ENCODE measurements around the gene MTUS2. TPM values are rescaled to one million over a fixed set of nuclear protein-coding genes. Genes with fewer than 3 reads are reported as not detected.

Gene MTUS2
- total and polyA plus RNA-seq, 2 of the 8 experiments (the other 6 are each of a cell fraction or from before 2014, with no cell fraction given) = 0.18 to 0.80 TPM

GRCh38 chr13:28918030-28918429 lies 97.9 kb downstream of the MTUS2 start:
- no peak overlapping the region for H3K9ac ChIP-seq (replicated peaks in 1 of 4; ENCODE audit: extremely low read depth in 1 of 4, low read depth in 3 of 4, low read length in 3 of 4)
- H3K4me2 ChIP-seq (ENCODE audit: insufficient read depth in 1 of 2, low read depth in 2 of 2, low read length in 2 of 2) = no peak overlapping the region
- no peak overlapping the region for H3K18ac ChIP-seq (ENCODE audit: extremely low read depth, low read length)
- WGBS, 2 experiments (ENCODE audit: extremely low coverage in 1 of 2, insufficient coverage in 1 of 2, insufficient read length in 1 of 2, insufficient replicate concordance in 2 of 2, low coverage in 1 of 2, low lambda C conversion rate in 2 of 2, missing lambda C conversion rate in 1 of 2) = 90% methylated on average over 2 of the region's 2 CpGs; no CpG with 5 or more reads in 1 of the 2 experiments
- H3K23me2 ChIP-seq (ENCODE audit: low read depth, low read length) = no peaks in the 10 kb centered on the region
- CTCF ChIA-PET (ENCODE audit: partially characterized antibody) = no interaction called here
- H2BK15ac ChIP-seq (ENCODE audit: low read length) = no peak overlapping the region
- POLR2A ChIA-PET (ENCODE audit: partially characterized antibody) = no interaction called here
- no peak overlapping the region for H3K14ac ChIP-seq (ENCODE audit: insufficient read length)
- H3K56ac ChIP-seq (replicated peaks; ENCODE audit: insufficient read length, low read depth, low read length) = no peak overlapping the region
- no peak overlapping the region for H4K5ac ChIP-seq (ENCODE audit: insufficient read length, low read depth, low read length)
- H2BK5ac ChIP-seq (ENCODE audit: low read depth, low read length) = no peak overlapping the region
- no peaks in the 10 kb centered on the region for H3K4me1 ChIP-seq (replicated peaks in 1 of 4; ENCODE audit: control insufficient read depth in 3 of 4, insufficient read depth in 4 of 4, low read length in 3 of 4)
- no peak for FAIRE-seq
- no peak for DNase-seq (ENCODE audit: low read depth in 1 of 2, low spot score in 2 of 2)
- no peak overlapping the region for H2BK20ac ChIP-seq (ENCODE audit: low read length)
- no peak overlapping the region for H2BK120ac ChIP-seq (replicated peaks; ENCODE audit: low read depth, low read length)
- H3K79me2 ChIP-seq (ENCODE audit: control insufficient read depth in 1 of 2, insufficient read depth in 2 of 2, low read length in 2 of 2) = no peaks in the 10 kb centered on the region
- H2AK5ac ChIP-seq (ENCODE audit: low read depth, low read length) = no peak overlapping the region
- H4K91ac ChIP-seq (replicated peaks; ENCODE audit: insufficient read length, low read length) = no peak overlapping the region
- no peak overlapping the region for H2BK12ac ChIP-seq (ENCODE audit: low read depth, low read length)
- H2AFZ ChIP-seq (ENCODE audit: low read length) = no peak overlapping the region
- H3K4ac ChIP-seq (replicated peaks; ENCODE audit: insufficient read length, low read depth, low read length) = no peak overlapping the region
- no peaks in the 10 kb centered on the region for H3K9me3 ChIP-seq (ENCODE audit: insufficient read depth in 2 of 2, low read depth in 1 of 2, low read length in 1 of 2)
- H3K23ac ChIP-seq (ENCODE audit: insufficient read length) = no peak overlapping the region
- H4K20me1 ChIP-seq (replicated peaks in 1 of 2; ENCODE audit: control insufficient read depth in 1 of 2, insufficient read depth in 2 of 2, low read length in 2 of 2) = no peaks in the 10 kb centered on the region
- no peaks in the 10 kb centered on the region for H3K36me3 ChIP-seq (ENCODE audit: control insufficient read depth in 2 of 4, insufficient read depth in 4 of 4, low read length in 3 of 4)
- no peaks in the 10 kb centered on the region for H3K79me1 ChIP-seq (ENCODE audit: low read depth, low read length)
- H3K4me3 ChIP-seq (ENCODE audit: extremely low read depth in 1 of 4, insufficient read depth in 2 of 4, low read depth in 3 of 4, low read length in 4 of 4) = no peak overlapping the region
- no peak overlapping the region for H3K27ac ChIP-seq (ENCODE audit: low read depth, low read length)
- no peak overlapping the region for H4K8ac ChIP-seq (ENCODE audit: extremely low read depth, insufficient read depth, low read length)
- H3K27me3 ChIP-seq (replicated peaks in 1 of 4; ENCODE audit: control insufficient read depth in 3 of 4, extremely low read depth in 1 of 4, insufficient read depth in 3 of 4, low read length in 3 of 4) = no peaks in the 10 kb centered on the region
- TF ChIP-seq MAX (IDR thresholded peaks at IDR 0.05) = no peak
- TF ChIP-seq CTCF (IDR thresholded peaks at IDR 0.05; ENCODE audit: control extremely low read depth in 1 of 3, insufficient read depth in 1 of 3, low read depth in 1 of 3, low read length in 3 of 3) = no peak
- TF ChIP-seq BCL11A (IDR thresholded peaks at IDR 0.05; ENCODE audit: low read depth in 2 of 2, low read length in 2 of 2) = no peak
- no peak for TF ChIP-seq CTBP2 (IDR thresholded peaks at IDR 0.05; ENCODE audit: borderline replicate concordance, insufficient read depth, insufficient read length, low read length)
- no peak for TF ChIP-seq ATF2 (IDR thresholded peaks at IDR 0.05; ENCODE audit: low read length)
- TF ChIP-seq RAD21 (IDR thresholded peaks at IDR 0.05 in 1 of 2, conservative IDR thresholded peaks at IDR 0.05 in 1 of 2; ENCODE audit: low read depth in 2 of 2, low read length in 2 of 2) = no peak
- no peak for TF ChIP-seq CHD1 (IDR thresholded peaks at IDR 0.05; ENCODE audit: low read depth, low read length)
- no peak for TF ChIP-seq POLR2A (IDR thresholded peaks at IDR 0.05; ENCODE audit: control extremely low read depth in 1 of 2, low read depth in 2 of 2, low read length in 2 of 2)
- no peak for TF ChIP-seq HDAC2 (IDR thresholded peaks at IDR 0.05; ENCODE audit: borderline replicate concordance in 1 of 2, low read depth in 2 of 2, low read length in 2 of 2)
